GM12801 (cell line): ENCODE measurements around the gene TNFAIP3.

Source experiments
- TF ChIP-seq, protein P1 (sequence below): IDR thresholded peaks from one replicate; pipeline ENCODE4 v1.5.1; 2011; ENCODE audit warnings: control low read depth; ENCODE audit not compliant: insufficient read length; ENCODE audit errors: extremely low read depth

TNFAIP3 gene

DNA sequence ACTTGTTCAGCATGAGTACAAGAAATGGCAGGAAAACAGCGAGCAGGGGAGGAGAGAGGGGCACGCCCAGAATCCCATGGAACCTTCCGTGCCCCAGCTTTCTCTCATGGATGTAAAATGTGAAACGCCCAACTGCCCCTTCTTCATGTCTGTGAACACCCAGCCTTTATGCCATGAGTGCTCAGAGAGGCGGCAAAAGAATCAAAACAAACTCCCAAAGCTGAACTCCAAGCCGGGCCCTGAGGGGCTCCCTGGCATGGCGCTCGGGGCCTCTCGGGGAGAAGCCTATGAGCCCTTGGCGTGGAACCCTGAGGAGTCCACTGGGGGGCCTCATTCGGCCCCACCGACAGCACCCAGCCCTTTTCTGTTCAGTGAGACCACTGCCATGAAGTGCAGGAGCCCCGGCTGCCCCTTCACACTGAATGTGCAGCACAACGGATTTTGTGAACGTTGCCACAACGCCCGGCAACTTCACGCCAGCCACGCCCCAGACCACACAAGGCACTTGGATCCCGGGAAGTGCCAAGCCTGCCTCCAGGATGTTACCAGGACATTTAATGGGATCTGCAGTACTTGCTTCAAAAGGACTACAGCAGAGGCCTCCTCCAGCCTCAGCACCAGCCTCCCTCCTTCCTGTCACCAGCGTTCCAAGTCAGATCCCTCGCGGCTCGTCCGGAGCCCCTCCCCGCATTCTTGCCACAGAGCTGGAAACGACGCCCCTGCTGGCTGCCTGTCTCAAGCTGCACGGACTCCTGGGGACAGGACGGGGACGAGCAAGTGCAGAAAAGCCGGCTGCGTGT, 11.6 kb downstream of the TNFAIP3 start:
- TF ChIP-seq, protein P1, sequence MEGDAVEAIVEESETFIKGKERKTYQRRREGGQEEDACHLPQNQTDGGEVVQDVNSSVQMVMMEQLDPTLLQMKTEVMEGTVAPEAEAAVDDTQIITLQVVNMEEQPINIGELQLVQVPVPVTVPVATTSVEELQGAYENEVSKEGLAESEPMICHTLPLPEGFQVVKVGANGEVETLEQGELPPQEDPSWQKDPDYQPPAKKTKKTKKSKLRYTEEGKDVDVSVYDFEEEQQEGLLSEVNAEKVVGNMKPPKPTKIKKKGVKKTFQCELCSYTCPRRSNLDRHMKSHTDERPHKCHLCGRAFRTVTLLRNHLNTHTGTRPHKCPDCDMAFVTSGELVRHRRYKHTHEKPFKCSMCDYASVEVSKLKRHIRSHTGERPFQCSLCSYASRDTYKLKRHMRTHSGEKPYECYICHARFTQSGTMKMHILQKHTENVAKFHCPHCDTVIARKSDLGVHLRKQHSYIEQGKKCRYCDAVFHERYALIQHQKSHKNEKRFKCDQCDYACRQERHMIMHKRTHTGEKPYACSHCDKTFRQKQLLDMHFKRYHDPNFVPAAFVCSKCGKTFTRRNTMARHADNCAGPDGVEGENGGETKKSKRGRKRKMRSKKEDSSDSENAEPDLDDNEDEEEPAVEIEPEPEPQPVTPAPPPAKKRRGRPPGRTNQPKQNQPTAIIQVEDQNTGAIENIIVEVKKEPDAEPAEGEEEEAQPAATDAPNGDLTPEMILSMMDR: no peak

DNA sequence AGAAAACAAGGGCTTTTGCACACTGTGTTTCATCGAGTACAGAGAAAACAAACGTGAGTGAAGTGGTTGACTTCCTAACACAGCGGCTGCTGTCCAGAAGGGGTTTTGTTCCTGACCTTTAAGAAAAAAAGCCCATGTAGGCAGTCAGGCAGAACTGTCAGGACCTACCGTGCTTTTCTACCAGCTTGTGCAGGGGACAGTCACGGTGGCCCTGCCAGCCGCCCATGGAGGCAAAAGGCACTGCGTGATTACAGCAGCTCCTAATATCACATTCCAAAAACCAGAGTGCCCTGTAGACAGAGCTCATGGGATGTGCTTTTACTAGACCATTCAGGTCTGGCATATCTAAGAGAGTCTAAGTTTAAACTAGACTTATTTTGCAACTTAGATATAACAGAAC, 12.2 kb downstream of the TNFAIP3 start:
- TF ChIP-seq, protein P1: no peak

DNA sequence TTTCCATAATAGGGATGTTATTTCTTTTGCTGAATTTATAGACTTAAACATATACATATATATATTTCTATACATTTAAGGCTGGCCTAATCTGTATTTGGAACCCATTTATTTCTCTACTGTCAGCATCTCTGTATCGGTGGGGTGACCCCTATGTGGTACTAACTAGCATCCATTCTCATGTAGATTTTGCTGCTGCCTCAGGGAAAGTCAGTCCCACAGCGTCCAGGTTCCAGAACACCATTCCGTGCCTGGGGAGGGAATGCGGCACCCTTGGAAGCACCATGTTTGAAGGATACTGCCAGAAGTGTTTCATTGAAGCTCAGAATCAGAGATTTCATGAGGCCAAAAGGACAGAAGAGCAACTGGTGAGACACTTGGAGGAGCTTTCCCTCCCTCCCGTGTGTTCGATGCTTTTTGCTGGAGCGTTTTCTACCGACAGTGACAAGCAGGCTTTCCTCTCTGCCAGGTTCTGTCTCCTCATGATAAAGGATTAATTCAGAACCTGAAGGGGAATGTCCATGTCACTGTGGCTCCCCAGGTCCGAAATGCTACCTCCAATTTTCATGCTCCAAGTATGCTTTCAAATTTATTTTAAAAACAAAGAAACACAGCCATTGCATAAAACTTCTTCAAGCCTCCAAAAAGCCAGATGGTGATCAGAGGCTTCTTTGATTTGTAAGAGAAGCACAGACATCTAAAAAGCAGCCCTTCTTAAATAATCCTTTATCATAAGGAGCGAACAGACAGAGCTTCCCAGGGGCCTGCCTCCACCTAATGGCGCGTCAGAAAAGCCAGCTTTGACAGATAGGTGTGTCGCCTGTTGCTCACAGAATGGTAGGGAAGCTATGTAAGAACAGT, 13.1 kb downstream of the TNFAIP3 start:
- TF ChIP-seq, protein P1: no peak

DNA sequence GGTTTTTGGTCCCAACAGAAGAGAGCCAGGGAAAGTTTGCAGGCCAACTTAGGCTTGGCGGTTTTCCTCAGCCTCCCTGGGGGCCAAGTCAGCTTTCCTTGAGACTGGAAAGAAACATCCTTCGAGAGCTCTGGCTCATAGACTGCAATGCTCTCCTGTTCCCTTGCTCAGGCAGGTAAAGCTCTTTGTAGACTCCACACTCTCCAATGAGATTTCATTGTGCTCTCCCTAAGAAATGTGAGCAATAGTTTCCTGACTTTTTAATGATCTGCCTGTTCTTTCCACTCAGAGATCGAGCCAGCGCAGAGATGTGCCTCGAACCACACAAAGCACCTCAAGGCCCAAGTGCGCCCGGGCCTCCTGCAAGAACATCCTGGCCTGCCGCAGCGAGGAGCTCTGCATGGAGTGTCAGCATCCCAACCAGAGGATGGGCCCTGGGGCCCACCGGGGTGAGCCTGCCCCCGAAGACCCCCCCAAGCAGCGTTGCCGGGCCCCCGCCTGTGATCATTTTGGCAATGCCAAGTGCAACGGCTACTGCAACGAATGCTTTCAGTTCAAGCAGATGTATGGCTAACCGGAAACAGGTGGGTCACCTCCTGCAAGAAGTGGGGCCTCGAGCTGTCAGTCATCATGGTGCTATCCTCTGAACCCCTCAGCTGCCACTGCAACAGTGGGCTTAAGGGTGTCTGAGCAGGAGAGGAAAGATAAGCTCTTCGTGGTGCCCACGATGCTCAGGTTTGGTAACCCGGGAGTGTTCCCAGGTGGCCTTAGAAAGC, 13.9 kb downstream of the TNFAIP3 start:
- TF ChIP-seq, protein P1: no peak

DNA sequence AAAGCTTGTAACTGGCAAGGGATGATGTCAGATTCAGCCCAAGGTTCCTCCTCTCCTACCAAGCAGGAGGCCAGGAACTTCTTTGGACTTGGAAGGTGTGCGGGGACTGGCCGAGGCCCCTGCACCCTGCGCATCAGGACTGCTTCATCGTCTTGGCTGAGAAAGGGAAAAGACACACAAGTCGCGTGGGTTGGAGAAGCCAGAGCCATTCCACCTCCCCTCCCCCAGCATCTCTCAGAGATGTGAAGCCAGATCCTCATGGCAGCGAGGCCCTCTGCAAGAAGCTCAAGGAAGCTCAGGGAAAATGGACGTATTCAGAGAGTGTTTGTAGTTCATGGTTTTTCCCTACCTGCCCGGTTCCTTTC, 14.4 kb downstream of the TNFAIP3 start:
- TF ChIP-seq, protein P1: no peak

DNA sequence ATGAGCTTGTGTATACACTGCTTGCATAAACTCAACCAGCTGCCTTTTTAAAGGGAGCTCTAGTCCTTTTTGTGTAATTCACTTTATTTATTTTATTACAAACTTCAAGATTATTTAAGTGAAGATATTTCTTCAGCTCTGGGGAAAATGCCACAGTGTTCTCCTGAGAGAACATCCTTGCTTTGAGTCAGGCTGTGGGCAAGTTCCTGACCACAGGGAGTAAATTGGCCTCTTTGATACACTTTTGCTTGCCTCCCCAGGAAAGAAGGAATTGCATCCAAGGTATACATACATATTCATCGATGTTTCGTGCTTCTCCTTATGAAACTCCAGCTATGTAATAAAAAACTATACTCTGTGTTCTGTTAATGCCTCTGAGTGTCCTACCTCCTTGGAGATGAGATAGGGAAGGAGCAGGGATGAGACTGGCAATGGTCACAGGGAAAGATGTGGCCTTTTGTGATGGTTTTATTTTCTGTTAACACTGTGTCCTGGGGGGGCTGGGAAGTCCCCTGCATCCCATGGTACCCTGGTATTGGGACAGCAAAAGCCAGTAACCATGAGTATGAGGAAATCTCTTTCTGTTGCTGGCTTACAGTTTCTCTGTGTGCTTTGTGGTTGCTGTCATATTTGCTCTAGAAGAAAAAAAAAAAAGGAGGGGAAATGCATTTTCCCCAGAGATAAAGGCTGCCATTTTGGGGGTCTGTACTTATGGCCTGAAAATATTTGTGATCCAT, 15.3 kb downstream of the TNFAIP3 start:
- TF ChIP-seq, protein P1: no peak
